K562 (cell line): ENCODE results near the gene ADGRG1. TPM values are rescaled to one million over a fixed set of nuclear protein-coding genes. Genes with fewer than 3 reads are reported as not detected.

Experiments
- ATAC-seq: fragments of 200-7000 bp; cut with Tn5 transposase; 3 replicates; pipeline ENCODE4 v1.9.1; 2020; ENCODE audit warnings: moderate library complexity
- BruUV-seq: library from RNA; stranded (reverse); fragments of 400-500 nt; replicated peaks from 2 replicates; lab custom pipeline; 2021; lab: Mats Ljungman, UMichigan
- CTCF ChIA-PET: fragments of 300-600 bp; formaldehyde crosslinking; extraction: SDS; loops from one replicate; lab custom pipeline; 2021; ENCODE audit warnings: low intra/inter-chr PET ratio; lab: Yijun Ruan, JAX
- POLR2A ChIA-PET: fragments of 300-600, 350-650 bp; sonication (Branson Sonifier 250); formaldehyde crosslinking; extraction: SDS; loops from one replicate; lab custom pipeline; 2021; ENCODE audit warnings: antibody characterized with exemption, inconsistent platforms; lab: Yijun Ruan, JAX
- DNase-seq, 4 experiments: peaks; one replicate each; pipeline versions ENCODE4 v3.0.0 to v3.0.0-alpha.2; 2011 to 2018; ENCODE audit warnings: low spot score in 3 of 4, mixed read lengths in 3 of 4; ENCODE audit errors: extremely low read depth in 1 of 4
- FAIRE-seq: peaks from 2 replicates; lab custom pipeline; 2011; peaks lifted over from hg19 to GRCh38; lab: Jason Lieb, UNC
- H2AFZ ChIP-seq: 2 replicates; pipeline ENCODE4 v1.6.0; 2011; ENCODE audit warnings: low read depth, low read length, control low read depth, inconsistent platforms
- H3K27ac ChIP-seq: fragments of 200-600 bp; 3 replicates; pipeline ENCODE4 v1.8.0; 2011; ENCODE audit warnings: low read depth, mild to moderate bottlenecking, control low read depth, inconsistent platforms, low read length, moderate library complexity, mixed read lengths; ENCODE audit errors: extremely low read depth
- H3K27me3 ChIP-seq, 2 experiments: fragments of 300-600 bp in 1 of 2; 2 replicates in 1 of 2; 3 replicates in 1 of 2; pipeline versions ENCODE4 v1.6.0 to v1.8.0; 2011; ENCODE audit warnings: inconsistent platforms in 2 of 2, low read length in 2 of 2, mild to moderate bottlenecking in 1 of 2, mixed read lengths in 1 of 2, moderate library complexity in 1 of 2; ENCODE audit not compliant: control insufficient read depth in 2 of 2, insufficient read depth in 2 of 2
- H3K36me3 ChIP-seq: fragments of 300-600 bp; 3 replicates; pipeline ENCODE4 v1.8.0; 2011; ENCODE audit warnings: mild to moderate bottlenecking, low read length, inconsistent platforms; ENCODE audit not compliant: control insufficient read depth, insufficient read depth
- H3K4me1 ChIP-seq, 2 experiments: fragments of 200-600 bp in 1 of 2; replicated peaks in 1 of 2; 2 replicates in 1 of 2; 3 replicates in 1 of 2; pipeline versions ENCODE4 v1.5.1 to v1.8.0; 2011; ENCODE audit warnings: inconsistent platforms in 2 of 2, low read length in 2 of 2, mild to moderate bottlenecking in 1 of 2, mixed read lengths in 1 of 2, moderate library complexity in 1 of 2; ENCODE audit not compliant: control insufficient read depth in 2 of 2, insufficient read depth in 2 of 2
- H3K4me2 ChIP-seq: 2 replicates; pipeline ENCODE4 v1.6.1; 2011; ENCODE audit warnings: low read length, control low read depth, inconsistent platforms, mixed read lengths; ENCODE audit not compliant: insufficient read depth
- H3K4me3 ChIP-seq: fragments of 200-600 bp; sonication (generic), shearing (Covaris generic); 2 replicates; pipeline ENCODE4 v1.5.1; 2016; ENCODE audit warnings: control low read depth, inconsistent platforms
- H3K79me2 ChIP-seq: fragments of 200-600 bp; 3 replicates; pipeline ENCODE4 v1.8.0; 2011; ENCODE audit warnings: low read length, inconsistent platforms; ENCODE audit not compliant: control insufficient read depth, insufficient read depth
- H3K9ac ChIP-seq, 2 experiments: 2 replicates each; pipeline versions ENCODE4 v1.6.0 to v1.6.1; 2011; ENCODE audit warnings: low read depth in 2 of 2, low read length in 2 of 2, control low read depth in 1 of 2, inconsistent platforms in 1 of 2, mild to moderate bottlenecking in 1 of 2, mixed read lengths in 1 of 2; ENCODE audit not compliant: insufficient read depth in 1 of 2
- H3K9me1 ChIP-seq: one replicate; pipeline ENCODE4 v1.6.0; 2011; ENCODE audit warnings: inconsistent platforms, mild to moderate bottlenecking, low read length, moderate library complexity; ENCODE audit not compliant: control insufficient read depth, insufficient read depth
- H3K9me3 ChIP-seq: replicated peaks from 2 replicates; pipeline ENCODE4 v1.5.1; 2011; ENCODE audit warnings: low read depth, low read length, inconsistent platforms; ENCODE audit not compliant: control insufficient read depth, insufficient read depth
- H4K20me1 ChIP-seq: replicated peaks from 2 replicates; pipeline ENCODE4 v1.6.1; 2011; ENCODE audit warnings: low read length, inconsistent platforms, mixed read lengths; ENCODE audit not compliant: control insufficient read depth, insufficient read depth
- ELF4 ChIP-seq: fragments of 450-650 bp; formaldehyde crosslinking; IDR thresholded peaks from 2 replicates; pipeline ENCODE4 v1.4.0; 2022; ENCODE audit warnings: missing genetic modification characterization
- MEF2D ChIP-seq: conservative IDR thresholded peaks from 2 replicates; pipeline ENCODE4 v1.6.1; 2016; ENCODE audit warnings: low read depth, missing genetic modification characterization, missing compliant biosample characterization
- PHB ChIP-seq: fragments of 250-450 bp; sonication (Bioruptor Pico); IDR thresholded peaks from 2 replicates; pipeline ENCODE4 v1.5.0; 2021
- SNIP1 ChIP-seq: fragments of 450-650 bp; IDR thresholded peaks from 2 replicates; pipeline ENCODE4 v1.7.1; 2017; ENCODE audit warnings: low read depth, mild to moderate bottlenecking
- SRSF3 ChIP-seq: fragments of 200-400 bp; formaldehyde crosslinking; IDR thresholded peaks from 2 replicates; pipeline ENCODE4 v1.6.1; 2016; ENCODE audit warnings: mild to moderate bottlenecking, low read length, moderate library complexity; ENCODE audit not compliant: insufficient read depth
- TBL1XR1 ChIP-seq, 2 experiments: IDR thresholded peaks; 2 replicates each; pipeline ENCODE4 v1.6.1; 2012; ENCODE audit warnings: improper control_type of control experiment in 2 of 2, low read length in 2 of 2, mild to moderate bottlenecking in 1 of 2
- TEAD2 ChIP-seq: fragments of 450-650 bp; IDR thresholded peaks from 2 replicates; pipeline ENCODE4 v1.6.1; 2016; ENCODE audit warnings: missing genetic modification characterization, control low read depth, missing compliant biosample characterization
- THRAP3 ChIP-seq: fragments of 450-650 bp; IDR thresholded peaks from 2 replicates; pipeline ENCODE4 v1.6.1; 2016; ENCODE audit warnings: mild to moderate bottlenecking, inconsistent platforms, borderline replicate concordance
- ZBTB34 ChIP-seq: fragments of 250-450 bp; sonication (Bioruptor Pico); IDR thresholded peaks from 2 replicates; pipeline ENCODE4 v1.8.0; 2021; ENCODE audit warnings: mild to moderate bottlenecking, moderate library complexity
- ZNF592 ChIP-seq: fragments of 450-650 bp; IDR thresholded peaks from 2 replicates; pipeline ENCODE4 v1.6.1; 2017; ENCODE audit warnings: antibody characterized with exemption, mild to moderate bottlenecking
- WGBS: fragments of 100-300 bp; shearing (Covaris generic); methylation state at CpG from one replicate; pipeline ENCODE4 v1.1.6; 2016; ENCODE audit warnings: low coverage, mixed read lengths; ENCODE audit not compliant: insufficient coverage; ENCODE audit errors: missing lambda C conversion rate; 5-methylcytosine and 5-hydroxymethylcytosine counted together
- in situ Hi-C: fragments of 300-500 bp; cut with MboI; formaldehyde crosslinking; loops from 4 replicates; pipeline ENCODE4 v1.15.0; 2018; ENCODE audit warnings: inconsistent platforms, mixed read lengths
- intact Hi-C: fragments of 100-400 bp; cut with micrococcal nuclease; formaldehyde crosslinking; loops from 2 replicates; pipeline ENCODE4 v1.14.2; 2022
- polyA plus RNA-seq, 8 experiments: library from polyadenylated mRNA; depleted of rRNA in 4 of 8; stranded (reverse) in 5 of 8; unstranded in 3 of 8; fragments of >200 nt; fragmentation: Nextera tagmentation in 2 of 8; fragmentation: Illumina TruSeq in 1 of 8; extraction: Ambion mirVana in 2 of 8; extraction: Trizol in 1 of 8; gene quantifications; 2 replicates each; pipeline versions ENCODE4 v1.2.1 to v1.2.3, GENCODE V29; 2011 to 2014; ENCODE audit warnings: inconsistent platforms in 1 of 8, missing spikeins in 1 of 8
- total RNA-seq, 7 experiments: library from RNA; depleted of rRNA in 6 of 7; stranded (reverse); fragments of >200 nt in 6 of 7; fragmentation: Illumina TruSeq in 2 of 7; extraction: Trizol in 2 of 7; gene quantifications; 2 replicates each; pipeline versions ENCODE4 v1.2.1 to v1.2.3, GENCODE V29; 2011 to 2021; ENCODE audit warnings: low replicate concordance in 1 of 7
- TF ChIP-seq, protein P1 (sequence below): sonication (generic); formaldehyde crosslinking; IDR thresholded peaks from 2 replicates; pipeline ENCODE4 v1.8.0; 2022; ENCODE audit warnings: mild to moderate bottlenecking, missing genetic modification reagents

Gene ADGRG1
- total and polyA plus RNA-seq, 9 of the 15 experiments (the other 6 are each of a cell fraction or from before 2014, with no cell fraction given), result 0.04 to 0.31 (median 0.16) TPM; not detected in 6

GRCh38 chr16:57637020-57637419 is 8.6 kb downstream of the ADGRG1 start:
- H3K4me2 ChIP-seq, result no peak overlapping the region
- peaks cover 17 to 67% of the 10 kb centered on the region in 2 experiments for H3K27me3 ChIP-seq
- H3K4me3 ChIP-seq, result no peak overlapping the region
- no peak overlapping the region for H2AFZ ChIP-seq
- H3K79me2 ChIP-seq, result no peaks in the 10 kb centered on the region
- no peaks in the 10 kb centered on the region for H3K9me3 ChIP-seq
- TF ChIP-seq SNIP1 (no peak), ZNF592 (no peak), PHB (CRISPR knock-in tag) (no peak), TBL1XR1 (IDR thresholded peaks at IDR 0.05; ENCODE audit: low read length in 2 of 2) (no peak), ZBTB34 (CRISPR knock-in tag) (no peak), MEF2D (tag) (no peak), SRSF3 (no peak), THRAP3 (no peak), ELF4 (no peak), TEAD2 (tag) (no peak)
- TF ChIP-seq, protein P1, sequence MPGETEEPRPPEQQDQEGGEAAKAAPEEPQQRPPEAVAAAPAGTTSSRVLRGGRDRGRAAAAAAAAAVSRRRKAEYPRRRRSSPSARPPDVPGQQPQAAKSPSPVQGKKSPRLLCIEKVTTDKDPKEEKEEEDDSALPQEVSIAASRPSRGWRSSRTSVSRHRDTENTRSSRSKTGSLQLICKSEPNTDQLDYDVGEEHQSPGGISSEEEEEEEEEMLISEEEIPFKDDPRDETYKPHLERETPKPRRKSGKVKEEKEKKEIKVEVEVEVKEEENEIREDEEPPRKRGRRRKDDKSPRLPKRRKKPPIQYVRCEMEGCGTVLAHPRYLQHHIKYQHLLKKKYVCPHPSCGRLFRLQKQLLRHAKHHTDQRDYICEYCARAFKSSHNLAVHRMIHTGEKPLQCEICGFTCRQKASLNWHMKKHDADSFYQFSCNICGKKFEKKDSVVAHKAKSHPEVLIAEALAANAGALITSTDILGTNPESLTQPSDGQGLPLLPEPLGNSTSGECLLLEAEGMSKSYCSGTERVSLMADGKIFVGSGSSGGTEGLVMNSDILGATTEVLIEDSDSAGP, result no peak
- peaks cover 6% of the 10 kb centered on the region; the same call in 1 of the 2 replicates for H4K20me1 ChIP-seq
- ChIA-PET POLR2A (interaction anchor here (0.6 kb wide), 1 partner anchor 95 kb away, joined by 3 read pairs; the partner anchor contains the start of gene ADGRG5), CTCF (no interaction called here)
- in situ Hi-C loops (no loop called here), intact Hi-C loops (no loop called here)
- H3K9ac ChIP-seq, result no peak overlapping the region
- H3K9me1 ChIP-seq, result no peaks in the 10 kb centered on the region
- ATAC-seq (no peak), DNase-seq (no peak), FAIRE-seq (peak; percentile 6)
- H3K36me3 ChIP-seq, result no peaks in the 10 kb centered on the region
- no TSS peak for BruUV-seq
- peaks cover 0 to 17% of the 10 kb centered on the region in 2 experiments; a peak in 2 of 5 replicates for H3K4me1 ChIP-seq
- 0% methylated on average over 8 of the region's 8 CpGs for WGBS
- no peak overlapping the region for H3K27ac ChIP-seq
